ENCODE measurements around the gene TAF8. TPM values are rescaled to one million over a fixed set of nuclear protein-coding genes. Genes with fewer than 3 reads are reported as not detected.

TAF8 gene
- total and polyA plus RNA-seq, 8 donors, result 3.8 to 24.6 (median 12.6) TPM

GRCh38 chr6:42104095-42104803 is 53.9 kb downstream of the TAF8 start:
- H3K27ac ChIP-seq, result peak overlapping the region in 4 of 5 donors; percentile 26 to 70 (median 56)
- peaks cover 0 to 59% (median 36%) of the 10 kb centered on the region in 4 donors for H3K36me3 ChIP-seq
- H3K27me3 ChIP-seq, result peaks cover 0 to 30% (median 0%) of the 10 kb centered on the region in 3 donors
- TF ChIP-seq, protein P1, sequence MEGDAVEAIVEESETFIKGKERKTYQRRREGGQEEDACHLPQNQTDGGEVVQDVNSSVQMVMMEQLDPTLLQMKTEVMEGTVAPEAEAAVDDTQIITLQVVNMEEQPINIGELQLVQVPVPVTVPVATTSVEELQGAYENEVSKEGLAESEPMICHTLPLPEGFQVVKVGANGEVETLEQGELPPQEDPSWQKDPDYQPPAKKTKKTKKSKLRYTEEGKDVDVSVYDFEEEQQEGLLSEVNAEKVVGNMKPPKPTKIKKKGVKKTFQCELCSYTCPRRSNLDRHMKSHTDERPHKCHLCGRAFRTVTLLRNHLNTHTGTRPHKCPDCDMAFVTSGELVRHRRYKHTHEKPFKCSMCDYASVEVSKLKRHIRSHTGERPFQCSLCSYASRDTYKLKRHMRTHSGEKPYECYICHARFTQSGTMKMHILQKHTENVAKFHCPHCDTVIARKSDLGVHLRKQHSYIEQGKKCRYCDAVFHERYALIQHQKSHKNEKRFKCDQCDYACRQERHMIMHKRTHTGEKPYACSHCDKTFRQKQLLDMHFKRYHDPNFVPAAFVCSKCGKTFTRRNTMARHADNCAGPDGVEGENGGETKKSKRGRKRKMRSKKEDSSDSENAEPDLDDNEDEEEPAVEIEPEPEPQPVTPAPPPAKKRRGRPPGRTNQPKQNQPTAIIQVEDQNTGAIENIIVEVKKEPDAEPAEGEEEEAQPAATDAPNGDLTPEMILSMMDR (IDR thresholded peaks at IDR 0.05), result peak in 5 of 7 experiments; percentile 15 to 69 (median 45)
- no peak for TF ChIP-seq EP300 (IDR thresholded peaks at IDR 0.05)
- peak in 2 of 3 donors; percentile 5 to 15 for TF ChIP-seq POLR2AphosphoS5 (IDR thresholded peaks at IDR 0.05)
- no peak for TF ChIP-seq POLR2A (IDR thresholded peaks at IDR 0.05)
- H3K4me1 ChIP-seq, result peaks cover 43 to 74% (median 50%) of the 10 kb centered on the region in 4 donors
- peak overlapping the region; percentile 36 to 58 (median 46) for H3K4me3 ChIP-seq
- WGBS, 5 donors, result 26 to 46% (median 35%) methylated on average over 27 to 66 of the region's 66 CpGs
- no peaks in the 10 kb centered on the region for H3K9me3 ChIP-seq
- intact Hi-C loops (cut with DNase I; ENCODE audit: low total_unique reads), result no loop called here
- peak; percentile 59 to 87 for DNase-seq

DNA sequence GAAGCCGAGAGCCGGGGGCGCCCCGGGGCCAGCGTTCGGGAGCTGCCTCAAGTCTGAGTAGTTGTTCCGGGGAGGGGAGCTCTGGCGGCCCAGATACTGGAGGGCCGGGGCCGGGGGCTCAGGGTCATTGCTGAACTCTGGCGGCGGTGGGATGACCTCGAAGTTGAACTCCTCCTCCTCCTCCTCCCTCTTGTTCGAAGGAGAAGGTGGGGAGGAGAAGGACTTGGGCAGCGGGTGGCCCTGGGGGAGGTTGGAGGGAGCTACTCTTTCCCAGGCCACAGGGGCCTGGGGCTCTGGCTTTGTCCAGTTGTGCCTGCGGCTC is 54.4 kb downstream of the TAF8 start:
- TF ChIP-seq, protein P1 (IDR thresholded peaks at IDR 0.05), result no peak
- TF ChIP-seq POLR2AphosphoS5 (IDR thresholded peaks at IDR 0.05), result no peak
- no peak for TF ChIP-seq POLR2A (IDR thresholded peaks at IDR 0.05)
- TF ChIP-seq EP300 (IDR thresholded peaks at IDR 0.05), result no peak
- H3K4me1 ChIP-seq, result peaks cover 38 to 69% (median 45%) of the 10 kb centered on the region in 4 donors
- no peaks in the 10 kb centered on the region for H3K9me3 ChIP-seq
- peaks cover 0 to 65% (median 41%) of the 10 kb centered on the region in 4 donors for H3K36me3 ChIP-seq
- intact Hi-C loops (cut with DNase I; ENCODE audit: low total_unique reads), result no loop called here
- H3K27me3 ChIP-seq, result peaks cover 0 to 30% (median 0%) of the 10 kb centered on the region in 3 donors
- WGBS, 5 donors, result 40 to 58% (median 44%) methylated on average over 14 to 16 of the region's 16 CpGs
- peak overlapping the region; percentile 36 to 58 (median 46) for H3K4me3 ChIP-seq
- peak overlapping the region in 3 of 5 donors; percentile 44 to 70 (median 67) for H3K27ac ChIP-seq
- no peak for DNase-seq

DNA sequence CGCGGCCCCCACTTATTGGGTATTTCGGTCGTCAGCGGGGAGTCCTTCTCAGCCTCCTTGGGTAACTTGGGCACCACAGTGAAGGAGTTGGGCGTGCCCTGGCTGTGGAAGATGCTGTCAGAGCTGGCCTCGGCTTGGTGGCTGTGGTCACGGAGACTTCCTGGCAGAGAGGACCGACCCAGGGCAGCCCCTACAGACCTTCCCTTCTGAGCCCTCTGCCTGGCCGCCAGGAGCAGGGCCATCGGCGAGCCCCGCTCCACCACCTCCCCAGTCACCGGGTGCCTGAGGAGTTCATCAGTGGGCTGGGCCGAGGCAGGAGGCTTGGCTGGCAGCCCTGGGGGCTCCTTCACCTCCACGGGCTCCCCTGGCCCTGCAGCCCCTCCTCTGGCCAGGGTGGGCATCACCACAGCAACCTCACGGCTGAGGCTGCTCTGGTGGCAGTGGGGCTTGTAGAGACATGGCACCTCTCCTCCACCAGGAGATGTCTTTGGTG is 54.9 kb downstream of the TAF8 start:
- H3K4me3 ChIP-seq, result peak overlapping the region in 1 of 4 donors; percentile 58
- no peaks in the 10 kb centered on the region for H3K9me3 ChIP-seq
- intact Hi-C loops (cut with DNase I; ENCODE audit: low total_unique reads), result no loop called here
- peaks cover 34 to 65% (median 41%) of the 10 kb centered on the region in 4 donors for H3K4me1 ChIP-seq
- DNase-seq, result no peak
- H3K27me3 ChIP-seq, result peaks cover 0 to 30% (median 0%) of the 10 kb centered on the region in 3 donors
- peaks cover 0 to 66% (median 45%) of the 10 kb centered on the region in 4 donors for H3K36me3 ChIP-seq
- H3K27ac ChIP-seq, result peak overlapping the region in 2 of 5 donors; percentile 67 to 70
- 76 to 86% (median 80%) methylated on average over 7 to 17 of the region's 17 CpGs for WGBS, 5 donors
- no peak for TF ChIP-seq EP300 (IDR thresholded peaks at IDR 0.05)
- TF ChIP-seq, protein P1 (IDR thresholded peaks at IDR 0.05), result no peak
- TF ChIP-seq POLR2AphosphoS5 (IDR thresholded peaks at IDR 0.05), result no peak
- no peak for TF ChIP-seq POLR2A (IDR thresholded peaks at IDR 0.05)

DNA sequence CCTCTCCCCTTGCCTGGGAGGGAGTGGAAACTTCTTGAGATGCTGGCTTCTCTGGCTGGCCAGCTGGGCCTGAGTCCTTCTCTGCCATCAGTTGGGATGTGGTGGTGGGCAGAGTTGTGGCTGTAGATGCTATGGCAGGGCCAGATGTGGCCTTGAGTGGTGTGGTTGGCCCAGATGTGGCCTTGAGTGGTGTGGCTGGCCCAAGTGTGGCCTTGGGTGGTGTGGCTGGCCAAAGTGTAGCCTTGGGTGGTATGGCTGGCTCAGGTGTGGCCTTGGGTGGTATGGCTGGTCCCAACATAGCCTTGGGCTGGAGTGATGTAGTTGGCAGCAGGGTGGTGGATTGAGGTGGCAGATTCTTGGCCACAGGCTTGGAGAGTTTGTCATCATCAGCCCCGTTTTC is 55.4 kb downstream of the TAF8 start:
- Histone ChIP-seq H3K27ac (peak overlapping the region in 1 of 5 donors; percentile 67), H3K36me3 (peaks cover 0 to 66% (median 45%) of the 10 kb centered on the region in 4 donors), H3K9me3 (no peaks in the 10 kb centered on the region), H3K4me3 (no peak overlapping the region), H3K27me3 (peaks cover 0 to 30% (median 0%) of the 10 kb centered on the region in 3 donors), H3K4me1 (peaks cover 29 to 60% (median 36%) of the 10 kb centered on the region in 4 donors)
- no peak for TF ChIP-seq POLR2AphosphoS5 (IDR thresholded peaks at IDR 0.05)
- TF ChIP-seq, protein P1 (IDR thresholded peaks at IDR 0.05), result no peak
- TF ChIP-seq EP300 (IDR thresholded peaks at IDR 0.05), result no peak
- no peak for TF ChIP-seq POLR2A (IDR thresholded peaks at IDR 0.05)
- intact Hi-C loops (cut with DNase I; ENCODE audit: low total_unique reads), result no loop called here
- DNase-seq, result no peak
- WGBS, 5 donors, result 60 to 85% (median 81%) methylated on average over 1 of the region's 1 CpG

Data from stomach (tissue), 9 donors.